HG03095 (cell line): ENCODE measurements around the gene GPR137B.
"Not testable (repeated sequence)": the region's sequence is repeated elsewhere in the genome, so short reads cannot be mapped to it uniquely, and the experiment has no call there.

Experiments used
- ATAC-seq: cut with Tn5 transposase; IDR thresholded peaks from one replicate; pipeline ENCODE4 v1.9.1; 2021; ENCODE audit warnings: moderate library complexity; ENCODE audit not compliant: unreplicated experiment

The GPR137B gene

DNA sequence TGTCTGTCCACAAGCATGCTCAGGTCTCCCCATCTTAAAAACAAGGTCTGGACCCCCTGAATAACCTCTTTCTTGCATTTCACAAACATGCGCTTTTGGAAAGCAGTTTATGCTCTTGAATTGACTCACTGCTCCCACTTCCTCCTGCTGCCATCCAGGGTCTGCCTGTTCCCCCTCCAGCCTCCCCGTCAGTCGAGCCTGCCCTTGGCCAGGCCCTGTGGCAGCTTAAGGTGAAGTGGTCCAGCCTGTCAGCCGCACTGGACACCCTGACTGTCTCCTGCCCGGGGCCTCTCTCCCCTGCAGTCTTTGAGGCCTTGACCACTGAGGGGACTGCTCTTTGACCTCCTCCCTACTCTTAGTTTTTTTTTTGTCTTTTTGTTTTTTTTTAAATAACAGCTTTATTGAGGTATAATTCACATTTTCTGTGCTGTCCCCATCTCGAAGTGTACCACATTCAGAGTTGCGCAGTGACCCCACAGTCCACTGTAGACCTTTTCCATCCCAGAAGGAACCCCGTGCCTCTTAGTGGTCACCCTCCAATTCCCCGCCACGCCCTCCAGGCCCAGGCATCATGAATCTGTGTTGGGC lies 18.3 kb downstream of the GPR137B start:
- ATAC-seq = no peak

DNA sequence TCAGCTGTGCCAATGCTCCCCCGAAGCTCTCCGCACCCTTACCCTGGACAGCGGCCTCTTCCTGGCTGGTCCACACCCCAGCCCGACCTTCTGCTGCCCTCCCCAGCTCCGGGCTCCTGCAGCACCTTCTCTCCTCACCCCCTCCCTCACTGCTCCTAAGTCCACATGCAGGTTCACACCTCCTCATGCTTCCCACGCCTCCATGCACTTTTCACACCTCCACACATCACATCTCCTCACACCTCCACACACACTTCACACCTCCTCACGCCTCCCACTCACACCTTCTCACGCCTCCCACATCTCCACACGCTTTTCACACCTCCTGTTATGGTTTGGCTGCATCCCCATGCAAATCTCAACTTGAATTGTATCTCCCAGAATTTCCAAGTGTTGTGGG lies 18.9 kb downstream of the GPR137B start:
- ATAC-seq = no peak

DNA sequence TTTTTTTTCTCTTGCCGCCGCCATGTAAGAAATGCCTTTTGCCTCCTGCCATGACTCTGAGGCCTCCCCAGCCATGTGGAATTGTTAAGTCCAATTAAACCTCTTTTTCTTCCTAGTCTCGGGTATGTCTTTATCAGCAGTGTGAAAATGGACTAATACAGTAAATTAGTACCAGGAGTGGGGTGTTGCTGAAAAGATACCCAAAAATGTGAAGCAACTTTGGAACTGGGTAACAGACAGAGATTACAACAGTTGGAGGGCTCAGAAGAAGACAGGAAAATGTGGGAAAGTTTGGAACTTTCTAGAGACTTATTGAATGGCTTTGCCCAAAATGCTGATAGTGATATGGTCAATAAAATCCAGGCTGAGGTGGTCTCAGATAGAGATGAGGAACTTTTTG lies 19.4 kb downstream of the GPR137B start:
- not testable (repeated sequence) for ATAC-seq

DNA sequence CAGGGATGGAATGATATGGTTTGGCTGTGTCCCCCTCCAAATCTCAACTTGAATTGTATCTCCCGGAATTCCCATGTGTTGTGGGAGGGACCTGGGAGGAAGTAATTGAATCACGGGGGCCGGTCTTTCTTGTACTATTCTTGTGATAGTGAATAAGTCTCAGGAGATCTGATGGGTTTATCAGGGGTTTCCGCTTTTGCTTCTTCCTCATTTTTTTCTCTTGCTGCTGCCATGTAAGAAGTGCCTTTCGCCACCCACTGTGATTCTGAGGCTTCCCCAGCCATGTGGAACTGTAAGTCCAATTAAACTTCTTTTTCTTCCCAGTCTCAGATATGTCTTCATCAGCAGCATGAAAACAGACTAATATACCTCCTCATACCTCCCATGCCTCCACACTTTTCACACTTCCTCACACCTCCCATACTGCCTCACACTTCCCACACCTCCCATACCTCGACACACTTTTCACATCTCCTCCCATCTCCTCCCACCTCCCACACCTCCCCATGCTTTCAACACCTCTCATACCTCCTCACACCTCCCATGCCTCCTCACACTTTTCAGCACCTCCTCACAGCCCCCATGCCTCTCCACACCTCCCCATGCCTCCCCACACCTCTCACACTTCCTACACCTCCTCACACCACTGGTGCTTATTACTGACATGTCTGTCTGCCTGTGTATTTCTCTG lies 21.3 kb downstream of the GPR137B start:
- no peak for ATAC-seq

DNA sequence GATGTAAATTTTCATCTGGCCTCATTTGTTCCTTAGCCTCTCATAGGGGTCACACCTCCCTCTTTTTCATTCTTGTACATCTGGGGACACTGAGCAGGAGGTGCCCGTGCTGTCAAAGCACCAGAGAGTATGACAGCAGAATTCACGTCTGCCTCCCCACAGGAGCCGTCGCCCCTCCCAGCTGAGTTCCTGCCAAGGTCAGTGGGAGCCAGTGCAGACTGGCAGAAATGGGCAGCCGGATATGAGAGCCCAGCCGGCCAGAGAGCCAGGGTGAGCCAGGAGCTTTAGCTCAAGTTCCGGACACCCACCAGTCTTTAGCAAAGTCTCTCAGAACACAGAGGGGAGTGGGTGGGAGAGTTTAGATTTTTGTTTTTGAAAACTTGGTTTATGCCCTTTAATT lies 21.9 kb downstream of the GPR137B start:
- ATAC-seq = no peak

DNA sequence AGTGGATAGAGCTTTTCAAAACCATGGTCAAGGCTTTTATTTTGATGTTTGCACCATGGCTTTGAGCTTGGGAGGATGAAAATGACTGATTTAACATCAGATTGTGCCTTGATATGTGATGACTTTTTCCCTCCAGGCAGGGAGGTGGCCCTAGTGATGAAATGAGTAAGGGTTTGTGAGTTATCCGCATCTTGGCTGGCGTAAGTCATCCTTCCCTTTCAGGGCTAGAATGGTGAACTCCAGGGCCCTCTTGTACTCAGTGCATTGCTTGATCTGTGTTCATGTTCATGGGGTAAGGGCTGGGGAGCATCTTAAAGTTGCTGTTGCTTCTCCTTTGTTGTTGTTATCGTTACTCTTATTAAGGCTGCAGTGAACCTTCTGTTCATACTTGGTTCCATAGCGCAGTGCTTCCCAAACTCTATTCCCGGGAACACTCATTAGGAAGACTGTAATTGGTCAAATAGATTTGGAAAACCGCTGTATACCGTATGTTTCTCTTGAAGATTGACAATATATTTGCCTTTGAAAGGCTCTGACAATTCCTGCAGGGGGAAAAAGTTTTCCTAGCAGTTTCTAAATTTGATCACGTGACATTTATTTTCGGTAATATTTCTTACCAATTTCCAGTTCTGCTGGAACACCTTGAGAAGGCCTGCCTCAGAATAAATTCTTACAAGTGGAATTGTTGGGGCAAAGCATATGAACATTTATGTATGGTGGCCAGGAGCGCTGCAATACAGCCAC lies 23.1 kb downstream of the GPR137B start:
- no peak for ATAC-seq

DNA sequence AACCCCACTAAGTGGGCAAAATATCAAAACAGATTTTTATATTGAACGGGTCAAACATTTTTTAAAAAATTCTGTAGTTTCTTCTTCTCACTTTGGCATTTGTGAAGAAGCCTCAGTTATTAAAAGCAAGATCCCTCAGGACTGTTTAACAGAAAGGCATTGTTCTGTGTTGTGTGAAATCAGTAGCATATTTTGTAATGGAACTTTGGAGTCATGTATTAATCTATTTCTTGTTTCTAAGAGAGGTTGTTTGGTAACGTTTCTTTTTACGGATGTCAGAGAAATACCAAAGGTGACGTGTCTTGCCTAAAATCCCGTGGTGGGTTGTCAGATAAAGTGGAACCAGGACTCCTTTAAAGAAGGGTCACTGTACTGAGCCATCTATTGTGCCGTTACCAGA lies 23.7 kb downstream of the GPR137B start:
- ATAC-seq = no peak

DNA sequence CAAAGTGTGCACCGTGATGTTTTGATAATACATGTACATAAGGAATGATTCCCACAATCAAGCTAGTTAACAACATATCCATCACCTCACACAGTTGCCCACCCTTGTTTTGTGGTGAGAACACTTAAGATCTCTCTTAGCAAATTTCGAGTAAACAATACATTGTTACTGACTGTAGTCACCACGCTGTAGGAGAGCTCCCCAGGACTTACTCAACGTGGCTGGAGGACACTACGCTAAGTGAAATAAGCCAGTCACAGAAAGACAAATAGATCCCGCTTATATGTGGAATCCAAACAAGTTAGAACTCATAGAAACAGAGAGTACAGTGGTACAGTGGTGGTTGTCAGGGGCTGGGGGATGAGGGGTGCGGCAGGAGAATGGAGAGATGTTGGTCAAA lies 24.8 kb downstream of the GPR137B start:
- no peak for ATAC-seq

DNA sequence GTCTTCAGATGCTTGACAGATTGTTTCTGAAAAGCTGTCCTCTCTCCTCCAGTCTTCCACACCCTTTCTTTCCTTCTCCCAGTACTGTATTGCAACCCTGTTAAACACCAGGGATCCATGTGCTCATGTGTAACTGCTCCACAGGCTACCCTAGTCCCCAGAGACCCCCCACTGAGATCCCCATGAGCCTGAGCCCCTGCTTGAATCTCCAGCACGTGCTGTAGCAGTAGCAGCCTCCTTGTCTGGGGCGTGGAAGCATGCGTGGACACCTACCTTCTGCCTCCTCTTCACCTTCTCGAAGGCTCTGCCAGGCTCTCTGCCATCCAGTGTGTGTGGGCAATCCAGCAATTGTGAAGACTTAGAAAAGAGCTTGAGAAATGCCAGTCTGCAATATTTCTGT lies 25.2 kb downstream of the GPR137B start:
- no peak for ATAC-seq

DNA sequence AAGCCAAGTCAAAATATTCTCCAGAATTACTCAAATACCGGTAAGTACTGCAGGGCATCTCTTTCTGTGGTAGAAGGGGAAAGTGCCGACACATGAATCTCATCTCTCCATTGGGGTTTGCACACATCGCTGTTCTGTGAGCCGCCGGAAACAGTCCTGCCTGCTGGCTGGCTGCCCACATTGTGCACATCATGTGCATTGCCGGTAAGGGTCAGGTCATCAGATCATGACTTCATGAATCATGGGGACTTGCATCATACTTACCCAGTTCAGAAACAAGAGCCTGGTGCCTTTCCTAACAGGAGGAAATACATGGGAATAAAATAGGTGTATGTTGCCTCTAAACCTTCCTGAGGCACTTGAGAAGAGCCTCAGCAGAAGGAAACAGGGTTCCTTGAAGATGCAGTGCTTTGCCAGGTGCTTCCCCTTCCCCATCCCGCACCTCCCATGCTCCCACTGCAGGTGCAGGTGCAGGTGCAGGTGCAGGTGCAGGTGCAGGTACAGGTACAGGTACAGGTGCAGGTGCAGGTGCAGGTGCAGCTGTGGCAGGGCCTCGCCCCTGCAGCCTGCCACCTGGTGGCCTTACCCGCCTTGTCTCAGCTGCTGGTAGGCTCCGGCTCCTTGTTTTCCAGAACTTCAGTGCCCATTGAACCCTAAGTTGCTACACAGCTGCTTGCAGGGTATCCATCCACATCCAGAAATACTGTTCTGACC lies 26.5 kb downstream of the GPR137B start:
- no peak for ATAC-seq

DNA sequence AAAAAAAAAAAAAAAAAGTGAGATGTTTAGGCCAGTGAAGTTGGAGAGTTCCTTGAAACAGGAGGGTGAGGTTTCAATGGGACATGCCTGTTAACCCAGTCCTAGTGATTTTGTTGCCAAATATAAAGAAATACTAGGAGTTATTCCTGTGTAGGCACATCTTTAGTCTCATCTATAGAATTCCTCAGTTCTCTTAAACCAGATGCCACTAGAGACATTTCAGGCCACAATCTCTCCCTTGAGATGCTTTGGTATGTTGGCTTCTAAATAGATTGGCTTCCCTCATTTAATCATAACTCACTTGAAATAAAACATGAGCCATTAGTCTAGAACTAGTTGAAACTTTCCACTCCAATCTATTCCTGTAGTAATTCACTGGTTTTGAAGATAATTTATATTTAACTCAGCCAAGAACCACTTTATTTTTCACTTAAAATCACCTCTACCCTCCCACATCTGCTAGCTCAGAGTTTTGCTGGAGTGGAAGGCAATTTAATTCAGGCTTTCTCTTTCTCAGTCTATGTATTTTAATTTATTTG lies 29.8 kb downstream of the GPR137B start:
- ATAC-seq = no peak

DNA sequence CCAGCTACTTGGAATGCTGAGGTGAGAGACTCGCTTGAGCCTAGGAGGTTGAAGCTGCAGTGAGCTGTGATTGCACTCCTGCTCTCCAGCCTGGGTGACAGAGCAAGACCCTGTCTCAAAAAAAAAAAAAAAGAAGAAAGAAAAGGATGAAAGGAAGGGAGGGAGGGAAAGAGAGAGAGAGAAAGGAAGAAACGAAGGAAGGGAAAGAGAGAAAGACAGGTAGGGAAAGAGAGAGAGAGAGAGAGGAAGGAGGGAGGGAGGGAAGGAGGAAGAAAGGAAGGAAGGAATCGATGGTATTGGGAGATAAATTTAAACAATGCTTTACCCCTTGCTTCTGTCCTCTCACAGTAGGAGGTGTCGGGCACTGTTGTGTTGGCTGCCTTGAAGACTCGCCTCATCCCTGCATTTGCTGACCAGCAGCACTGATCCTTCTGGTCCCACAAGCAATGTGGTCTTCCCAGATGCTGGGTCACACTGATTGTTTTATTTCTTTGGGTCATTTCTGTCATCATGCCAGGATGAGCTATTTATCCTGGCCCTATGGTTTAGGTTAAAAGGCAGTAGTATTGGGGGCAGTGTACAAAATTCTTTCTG lies 30.9 kb downstream of the GPR137B start:
- ATAC-seq = no peak

DNA sequence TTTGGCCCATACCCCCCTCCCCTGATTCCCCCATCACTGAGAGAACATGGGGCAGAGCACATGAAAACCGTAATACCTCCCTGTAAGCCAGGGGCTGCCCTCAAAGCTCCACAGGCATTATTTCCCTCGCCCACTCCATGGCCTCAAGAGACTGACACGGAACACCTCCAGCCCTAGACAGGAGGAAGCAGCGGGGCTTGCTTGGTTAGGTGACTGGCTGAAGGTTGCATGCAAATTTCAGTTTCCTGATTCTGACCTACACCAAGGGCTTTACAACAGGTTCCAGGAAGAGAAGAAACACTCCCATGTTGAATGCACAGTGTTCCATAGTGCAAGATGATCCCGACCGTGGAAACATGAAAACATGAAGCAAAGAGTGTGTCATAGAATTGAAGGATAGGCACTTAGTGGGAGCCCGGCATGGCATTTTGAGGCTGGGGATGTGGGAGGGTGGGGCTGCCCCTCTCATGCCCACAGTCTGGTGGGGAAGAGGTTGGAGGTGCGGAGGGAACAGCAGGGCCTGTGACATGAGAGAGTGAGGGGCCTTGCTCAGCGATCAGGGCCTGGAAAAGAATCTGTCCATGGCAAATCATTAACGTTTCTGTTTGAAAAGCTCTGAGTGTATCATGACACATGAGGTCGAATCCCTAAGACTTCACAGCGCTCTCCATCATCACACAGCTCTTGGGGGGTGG lies 33.5 kb downstream of the GPR137B start:
- ATAC-seq = no peak

DNA sequence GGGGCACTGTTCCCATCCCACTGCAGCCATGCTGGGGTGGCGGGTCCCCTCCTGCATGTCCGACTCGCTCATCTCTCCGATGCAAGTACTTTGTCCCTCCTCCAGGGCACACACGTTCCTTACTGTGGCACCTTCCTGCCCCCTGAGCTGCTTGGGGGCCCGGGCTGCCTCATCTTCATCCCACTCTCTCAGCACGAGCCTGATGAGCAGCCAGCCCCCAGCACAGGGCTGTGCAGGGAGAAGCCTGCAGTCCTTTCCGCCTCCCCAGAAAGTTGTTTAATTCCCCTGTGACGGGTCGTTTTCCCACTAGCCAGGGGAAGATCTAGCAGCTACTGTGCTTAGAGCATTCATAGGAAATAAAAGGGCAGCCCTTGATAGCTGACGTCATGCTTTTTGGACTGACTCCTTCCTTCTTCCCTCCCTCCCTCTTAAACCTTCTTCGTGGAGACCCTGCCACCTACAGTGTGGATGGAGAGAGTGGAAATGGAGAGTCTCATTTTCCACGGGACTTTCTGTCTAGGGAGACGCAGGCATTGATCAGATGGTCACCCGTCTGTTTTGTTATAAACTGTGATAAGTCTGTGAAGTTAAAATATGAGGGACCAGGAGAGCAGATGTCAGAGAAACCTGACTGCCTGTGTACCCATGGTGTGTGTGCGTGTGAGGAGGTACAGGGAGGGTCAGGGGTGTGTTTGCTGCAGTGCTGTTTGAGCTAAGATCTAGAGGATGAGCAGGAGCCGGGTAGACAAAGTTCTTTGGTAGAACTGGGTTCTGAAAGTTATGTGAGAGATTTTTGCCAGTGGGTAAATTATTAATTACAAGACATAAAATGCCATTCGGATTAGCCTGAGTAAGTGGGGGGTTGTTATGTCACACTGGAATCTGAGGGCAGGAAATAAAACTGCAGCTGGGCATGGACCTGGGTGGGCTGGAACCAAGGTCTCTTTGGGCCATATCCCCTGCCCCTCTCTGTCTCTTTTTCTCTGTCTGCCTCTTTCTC lies 34.3 kb downstream of the GPR137B start:
- no peak for ATAC-seq

DNA sequence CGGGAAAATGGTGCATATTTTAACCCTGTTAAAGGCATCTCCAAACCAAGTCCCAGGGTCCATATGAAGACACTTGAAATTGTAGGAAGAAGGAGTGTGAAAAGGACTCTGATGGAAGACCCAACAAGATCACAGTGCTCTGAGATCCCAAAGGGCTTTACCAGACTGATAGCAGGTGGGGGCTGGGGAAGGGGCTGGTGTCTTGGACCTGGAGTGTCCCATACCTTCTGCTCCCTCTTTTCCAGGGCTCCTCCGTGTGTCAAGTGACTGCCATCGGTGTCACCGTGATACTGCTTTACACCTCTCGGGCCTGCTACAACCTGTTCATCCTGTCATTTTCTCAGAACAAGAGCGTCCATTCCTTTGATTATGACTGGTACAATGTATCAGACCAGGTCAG lies 37.3 kb downstream of the GPR137B start:
- ATAC-seq = no peak

DNA sequence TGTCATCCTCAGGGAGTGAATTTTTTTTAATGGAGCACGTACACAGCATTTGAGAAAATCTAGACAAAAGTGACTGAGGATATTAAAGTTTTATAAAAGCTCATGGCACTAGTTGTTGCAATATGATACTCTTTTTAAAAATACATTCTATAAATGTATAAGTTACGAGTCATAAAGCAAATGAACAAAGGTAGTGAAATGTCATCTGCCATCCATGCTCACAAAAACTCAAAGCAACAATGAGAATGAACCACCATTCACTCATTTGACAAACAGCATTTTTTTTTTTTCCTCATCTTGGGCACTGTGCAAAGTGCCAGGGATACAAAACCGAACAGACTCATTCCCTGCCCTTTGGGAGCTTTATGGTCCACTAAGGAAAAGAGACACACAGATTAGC lies 38.7 kb downstream of the GPR137B start:
- no peak for ATAC-seq

DNA sequence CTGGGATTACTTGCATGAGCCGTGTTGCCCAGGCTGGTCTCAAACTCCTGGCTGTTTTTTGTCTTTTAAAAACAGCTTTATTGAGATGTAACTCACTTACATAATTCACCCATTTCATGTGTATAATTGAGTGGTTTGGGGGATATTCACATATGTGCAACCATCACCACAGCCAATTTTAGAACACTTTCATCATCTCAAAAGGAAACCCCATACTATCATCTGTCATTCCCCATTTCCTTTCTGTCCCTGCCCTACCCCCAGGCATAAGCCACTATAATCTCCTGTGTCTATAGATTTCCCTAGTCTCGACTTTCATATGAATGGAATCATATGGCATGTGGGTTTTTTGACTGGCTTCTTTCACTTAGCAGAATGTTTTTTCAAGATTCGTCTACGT lies 43.3 kb downstream of the GPR137B start:
- ATAC-seq = no peak

DNA sequence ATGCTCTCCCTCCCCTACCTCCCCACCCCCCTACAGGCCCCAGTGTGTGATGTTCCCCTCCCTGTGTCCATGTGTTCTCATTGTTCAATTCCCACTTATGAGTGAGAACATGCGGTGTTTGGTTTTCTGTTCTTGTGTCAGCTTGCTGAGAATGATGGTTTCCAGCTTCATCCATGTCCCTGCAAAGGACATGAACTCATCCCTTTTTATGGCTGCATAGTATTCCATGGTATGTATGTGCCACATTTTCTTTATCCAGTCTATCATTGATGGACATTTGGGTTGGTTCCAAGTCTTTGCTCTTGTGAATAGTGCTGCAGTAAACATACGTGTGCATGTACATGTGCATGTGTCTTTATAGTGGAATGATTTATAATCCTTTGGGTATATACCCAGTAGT lies 44.1 kb downstream of the GPR137B start:
- ATAC-seq = not testable (repeated sequence)

DNA sequence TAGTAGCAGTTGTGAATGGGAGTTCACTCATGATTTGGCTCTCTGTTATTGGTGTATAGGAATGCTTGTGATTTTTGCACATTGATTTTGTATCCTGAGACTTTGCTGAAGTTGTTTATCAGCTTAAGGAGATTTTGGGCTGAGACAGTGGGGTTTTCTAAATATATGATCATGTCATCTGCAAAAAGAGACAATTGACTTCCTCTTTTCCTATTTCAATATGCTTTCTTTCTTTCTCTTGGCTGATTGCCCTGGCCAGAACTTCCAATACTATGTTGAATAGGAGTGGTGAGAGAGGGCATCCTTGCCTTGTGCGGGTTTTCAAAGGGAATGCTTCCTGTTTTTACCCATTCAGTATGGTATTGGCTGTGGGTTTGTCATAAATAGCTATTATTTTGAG lies 45.7 kb downstream of the GPR137B start:
- not testable (repeated sequence) for ATAC-seq
